Brain pericyte (primary cell): ENCODE data around the gene THOC3.
"Not testable (repeated sequence)": the region's sequence is repeated elsewhere in the genome, so short reads cannot be mapped to it uniquely, and the experiment has no call there.

Experiments used
- DNase-seq: peaks from one replicate; pipeline ENCODE4 v3.0.0-alpha.2; 2012; ENCODE audit warnings: low read depth, low spot score

The THOC3 gene

GRCh38 chr5:175967471-175968372 lies at the start of gene THOC3:
THOC3 (minus strand) TSS chr5:175968315; CDS start chr5:175968208, 107 bp downstream.
- peak; percentile 16 for DNase-seq

GRCh38 chr5:176017324-176017723 lies 49.2 kb upstream of the THOC3 start:
- not testable (repeated sequence) for DNase-seq

GRCh38 chr5:176014360-176014759 lies 46.2 kb upstream of the THOC3 start:
- not testable (repeated sequence) for DNase-seq

GRCh38 chr5:176011088-176011487 lies 43.0 kb upstream of the THOC3 start:
- not testable (repeated sequence) for DNase-seq

GRCh38 chr5:176010202-176010601 lies 42.1 kb upstream of the THOC3 start:
- not testable (repeated sequence) for DNase-seq

GRCh38 chr5:176007220-176007619 lies 39.1 kb upstream of the THOC3 start:
- DNase-seq = not testable (repeated sequence)

GRCh38 chr5:176006819-176007218 lies 38.7 kb upstream of the THOC3 start:
- not testable (repeated sequence) for DNase-seq

GRCh38 chr5:175997979-175998378 lies 29.9 kb upstream of the THOC3 start:
- not testable (repeated sequence) for DNase-seq

GRCh38 chr5:175997495-175997894 lies 29.4 kb upstream of the THOC3 start:
- DNase-seq = not testable (repeated sequence)

- DNase-seq = not testable (repeated sequence)
Measured at GRCh38 chr5:175996791-175997190, 28.7 kb upstream of the THOC3 start.

- DNase-seq = not testable (repeated sequence)
Measured at GRCh38 chr5:175995506-175995905, 27.4 kb upstream of the THOC3 start.

GRCh38 chr5:175979371-175979995 lies 11.4 kb upstream of the THOC3 start:
- DNase-seq = not testable (repeated sequence)

- DNase-seq = not testable (repeated sequence)
Measured at GRCh38 chr5:175968381-175968780, 266 bp upstream of the THOC3 start.

- DNase-seq = not testable (repeated sequence)
Measured at GRCh38 chr5:175962329-175962728, 5.8 kb downstream of the THOC3 start.

GRCh38 chr5:175960228-175960627 lies 7.9 kb downstream of the THOC3 start:
- DNase-seq = not testable (repeated sequence)

GRCh38 chr5:175958515-175958914 lies 9.6 kb downstream of the THOC3 start:
- DNase-seq = not testable (repeated sequence)

- not testable (repeated sequence) for DNase-seq
Measured at GRCh38 chr5:175954107-175954506, 14.0 kb downstream of the THOC3 start.

- not testable (repeated sequence) for DNase-seq
Measured at GRCh38 chr5:175952810-175953209, 15.3 kb downstream of the THOC3 start.

- DNase-seq = not testable (repeated sequence)
Measured at GRCh38 chr5:175951339-175951969, 16.7 kb downstream of the THOC3 start.

- not testable (repeated sequence) for DNase-seq
Measured at GRCh38 chr5:175948329-175949108, 19.6 kb downstream of the THOC3 start.

- not testable (repeated sequence) for DNase-seq
Measured at GRCh38 chr5:175943253-175943652, 24.9 kb downstream of the THOC3 start.
